H9 (cell line): ENCODE measurements around the gene GRID1. TPM values are rescaled to one million over a fixed set of nuclear protein-coding genes. Genes with fewer than 3 reads are reported as not detected.

Source experiments
- DNase-seq: peaks from one replicate; pipeline ENCODE4 v3.0.0-alpha.2; 2017
- H2AFZ ChIP-seq: one replicate; pipeline ENCODE4 v1.6.1; 2013; ENCODE audit warnings: mild to moderate bottlenecking, low read length, control low read depth, moderate library complexity
- H2AK5ac ChIP-seq: 2 replicates; pipeline ENCODE4 v1.6.1; 2013; ENCODE audit warnings: low read length, control low read depth, mixed read lengths; ENCODE audit not compliant: insufficient read length
- H2BK120ac ChIP-seq: one replicate; pipeline ENCODE4 v1.6.1; 2013; ENCODE audit warnings: low read depth, mild to moderate bottlenecking, low read length, control low read depth, inconsistent platforms; ENCODE audit not compliant: poor library complexity, severe bottlenecking
- H2BK12ac ChIP-seq: 2 replicates; pipeline ENCODE4 v1.6.1; 2013; ENCODE audit warnings: low read length, control low read depth, mixed read lengths, low read depth; ENCODE audit not compliant: insufficient read length
- H2BK15ac ChIP-seq: 2 replicates; pipeline ENCODE4 v1.6.1; 2013; ENCODE audit warnings: low read depth, low read length, control low read depth
- H2BK20ac ChIP-seq: one replicate; pipeline ENCODE4 v1.6.1; 2013; ENCODE audit warnings: low read depth, mild to moderate bottlenecking, low read length, control low read depth, inconsistent platforms; ENCODE audit not compliant: poor library complexity, severe bottlenecking
- H2BK5ac ChIP-seq: 2 replicates; pipeline ENCODE4 v1.6.1; 2013; ENCODE audit warnings: low read length, control low read depth, mixed read lengths; ENCODE audit not compliant: insufficient read length
- H3K14ac ChIP-seq: 2 replicates; pipeline ENCODE4 v1.6.1; 2013; ENCODE audit warnings: low read length, control low read depth; ENCODE audit not compliant: insufficient read depth
- H3K18ac ChIP-seq: 2 replicates; pipeline ENCODE4 v1.6.1; 2013; ENCODE audit warnings: low read depth, mild to moderate bottlenecking, mixed read lengths, low read length, control low read depth; ENCODE audit not compliant: insufficient read length
- H3K23ac ChIP-seq: 2 replicates; pipeline ENCODE4 v1.6.1; 2013; ENCODE audit warnings: low read length, control low read depth, mixed read lengths, low read depth; ENCODE audit not compliant: insufficient read length
- H3K23me2 ChIP-seq: 2 replicates; pipeline ENCODE4 v1.6.1; 2013; ENCODE audit warnings: low read depth, mild to moderate bottlenecking, mixed read lengths, low read length, control low read depth; ENCODE audit not compliant: insufficient read length, poor library complexity, severe bottlenecking
- H3K27ac ChIP-seq: 2 replicates; pipeline ENCODE4 v1.5.1; 2013; ENCODE audit warnings: low read length, control low read depth, mixed read lengths, low read depth; ENCODE audit not compliant: insufficient read length
- H3K27me3 ChIP-seq: 2 replicates; pipeline ENCODE4 v1.6.1; 2013; ENCODE audit warnings: low read length, control low read depth, inconsistent platforms; ENCODE audit not compliant: insufficient read depth
- H3K4ac ChIP-seq: 2 replicates; pipeline ENCODE4 v1.6.1; 2013; ENCODE audit warnings: low read depth, mild to moderate bottlenecking, control low read depth, inconsistent platforms, low read length, moderate library complexity
- H3K4me1 ChIP-seq: 2 replicates; pipeline ENCODE4 v1.6.1; 2013; ENCODE audit warnings: low read length, control low read depth, inconsistent platforms; ENCODE audit not compliant: insufficient read depth
- H3K4me2 ChIP-seq: 2 replicates; pipeline ENCODE4 v1.6.1; 2013; ENCODE audit warnings: low read length, control low read depth, mixed read lengths; ENCODE audit not compliant: insufficient read length, insufficient read depth
- H3K56ac ChIP-seq: 2 replicates; pipeline ENCODE4 v1.6.1; 2013; ENCODE audit warnings: low read depth, mild to moderate bottlenecking, mixed read lengths, low read length, control low read depth; ENCODE audit not compliant: insufficient read length
- H3K79me1 ChIP-seq: 2 replicates; pipeline ENCODE4 v1.6.1; 2013; ENCODE audit warnings: low read depth, mild to moderate bottlenecking, moderate library complexity, low read length, control low read depth, inconsistent platforms; ENCODE audit not compliant: insufficient read depth, poor library complexity, severe bottlenecking
- H3K79me2 ChIP-seq: 2 replicates; pipeline ENCODE4 v1.6.1; 2013; ENCODE audit warnings: low read length, control low read depth, inconsistent platforms; ENCODE audit not compliant: insufficient read depth
- H3K9ac ChIP-seq: 2 replicates; pipeline ENCODE4 v1.6.1; 2013; ENCODE audit warnings: low read length, control low read depth, mixed read lengths; ENCODE audit not compliant: insufficient read length; ENCODE audit errors: extremely low read depth
- H3K9me3 ChIP-seq: one replicate; pipeline ENCODE4 v1.6.1; 2013; ENCODE audit warnings: low read depth, low read length, inconsistent platforms; ENCODE audit not compliant: control insufficient read depth
- H3T11ph ChIP-seq: one replicate; pipeline ENCODE4 v1.6.1; 2013; ENCODE audit warnings: mild to moderate bottlenecking, low read length, control low read depth, inconsistent platforms
- H4K20me1 ChIP-seq: one replicate; pipeline ENCODE4 v1.6.1; 2013; ENCODE audit not compliant: control insufficient read depth, insufficient read length, insufficient read depth
- H4K5ac ChIP-seq: 2 replicates; pipeline ENCODE4 v1.6.1; 2013; ENCODE audit warnings: low read depth, mild to moderate bottlenecking, mixed read lengths, low read length, control low read depth; ENCODE audit not compliant: insufficient read length
- H4K8ac ChIP-seq: replicated peaks from 2 replicates; pipeline ENCODE4 v1.6.1; 2013; ENCODE audit warnings: low read length, control low read depth, mixed read lengths, low read depth; ENCODE audit not compliant: insufficient read length
- H4K91ac ChIP-seq: 2 replicates; pipeline ENCODE4 v1.6.1; 2013; ENCODE audit warnings: low read depth, mild to moderate bottlenecking, moderate library complexity, mixed read lengths, low read length, control low read depth; ENCODE audit not compliant: insufficient read length
- H3K27ac Mint-ChIP-seq, 3 experiments: 2 replicates in 2 of 3; 3 replicates in 1 of 3; pipeline ENCODE4 v1.8.0; 2020 to 2021; ENCODE audit warnings: mixed read lengths in 3 of 3, mild to moderate bottlenecking in 1 of 3, moderate library complexity in 1 of 3
- H3K27me3 Mint-ChIP-seq: 2 replicates; pipeline ENCODE4 v1.8.0; 2021; ENCODE audit warnings: low read depth, mild to moderate bottlenecking, moderate library complexity, mixed read lengths
- H3K36me3 Mint-ChIP-seq, 3 experiments: 2 replicates in 2 of 3; 3 replicates in 1 of 3; pipeline ENCODE4 v1.8.0; 2020 to 2021; ENCODE audit warnings: low read depth in 3 of 3, mixed read lengths in 3 of 3; ENCODE audit not compliant: insufficient read depth in 1 of 3
- H3K4me1 Mint-ChIP-seq, 2 experiments: 2 replicates each; pipeline ENCODE4 v1.8.0; 2020; ENCODE audit warnings: mixed read lengths in 2 of 2
- H3K4me3 Mint-ChIP-seq, 2 experiments: 2 replicates in 1 of 2; 3 replicates in 1 of 2; pipeline ENCODE4 v1.8.0; 2020 to 2021; ENCODE audit warnings: mild to moderate bottlenecking in 2 of 2, mixed read lengths in 2 of 2, moderate library complexity in 1 of 2
- H3K9me3 Mint-ChIP-seq, 2 experiments: 2 replicates in 1 of 2; 3 replicates in 1 of 2; pipeline ENCODE4 v1.8.0; 2020; ENCODE audit warnings: mild to moderate bottlenecking in 2 of 2, mixed read lengths in 2 of 2, moderate library complexity in 1 of 2
- WGBS: extraction: QIAGEN DNeasy Blood & Tissue Kit; methylation state at CpG from one replicate; pipeline ENCODE4 v1.1.7; 2013; ENCODE audit warnings: missing lambda C conversion rate, low lambda C conversion rate, mixed read lengths; ENCODE audit not compliant: insufficient read length; ENCODE audit errors: extremely low coverage; 5-methylcytosine and 5-hydroxymethylcytosine counted together
- total RNA-seq: library from RNA; stranded (reverse); gene quantifications from 2 replicates; pipeline ENCODE4 v1.2.1, GENCODE V29; 2021
- TF ChIP-seq, protein P1 (sequence below): fragments of 200-600 bp; sonication (generic); conservative IDR thresholded peaks from 3 replicates; pipeline ENCODE4 v1.8.0; 2021; ENCODE audit warnings: antibody characterized with exemption, mild to moderate bottlenecking

The GRID1 gene
- total RNA-seq, 1 experiment from 2014 or later, result 0.35 TPM

DNA sequence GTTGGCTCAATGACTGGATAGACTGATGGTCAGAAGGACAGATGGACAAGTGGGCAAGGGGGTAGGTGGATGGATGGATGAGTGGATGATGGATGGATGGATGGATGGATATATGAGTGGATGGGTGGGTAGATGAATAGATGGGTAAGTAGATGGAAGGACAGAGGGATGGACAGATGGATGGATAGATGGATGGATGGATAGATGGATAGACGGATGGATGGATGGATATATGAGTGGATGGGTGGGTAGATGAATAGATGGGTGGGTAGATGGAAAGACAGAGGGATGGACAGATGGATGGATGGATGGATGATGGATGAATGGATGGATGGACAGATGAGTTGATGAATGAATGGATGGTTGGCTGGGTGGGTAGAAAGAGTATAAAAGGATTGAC is 119.5 kb downstream of the GRID1 start:
- H4K5ac ChIP-seq, result no peak overlapping the region
- H2AK5ac ChIP-seq, result no peak overlapping the region
- no peak overlapping the region for H3K18ac ChIP-seq
- H3K36me3 Mint-ChIP-seq, result peaks cover 0 to 9% (median 2%) of the 10 kb centered on the region in 3 experiments; a peak in 5 of 7 replicates
- H3K9me3 Mint-ChIP-seq, result peaks cover 8 to 12% of the 10 kb centered on the region in 2 experiments
- no peak overlapping the region for H3K4ac ChIP-seq
- H3K4me3 Mint-ChIP-seq, result no peak overlapping the region; a peak in 1 of 5 replicates
- no peak overlapping the region for H2AFZ ChIP-seq
- no peak for DNase-seq
- no peaks in the 10 kb centered on the region for H3K79me2 ChIP-seq
- H3K56ac ChIP-seq, result no peak overlapping the region
- H3K4me1 Mint-ChIP-seq, result peaks cover 3 to 4% of the 10 kb centered on the region in 2 experiments
- H2BK20ac ChIP-seq, result no peak overlapping the region
- H3K23me2 ChIP-seq, result no peaks in the 10 kb centered on the region
- H3K27ac ChIP-seq, result no peak overlapping the region
- no peak overlapping the region for H2BK5ac ChIP-seq
- TF ChIP-seq, protein P1, sequence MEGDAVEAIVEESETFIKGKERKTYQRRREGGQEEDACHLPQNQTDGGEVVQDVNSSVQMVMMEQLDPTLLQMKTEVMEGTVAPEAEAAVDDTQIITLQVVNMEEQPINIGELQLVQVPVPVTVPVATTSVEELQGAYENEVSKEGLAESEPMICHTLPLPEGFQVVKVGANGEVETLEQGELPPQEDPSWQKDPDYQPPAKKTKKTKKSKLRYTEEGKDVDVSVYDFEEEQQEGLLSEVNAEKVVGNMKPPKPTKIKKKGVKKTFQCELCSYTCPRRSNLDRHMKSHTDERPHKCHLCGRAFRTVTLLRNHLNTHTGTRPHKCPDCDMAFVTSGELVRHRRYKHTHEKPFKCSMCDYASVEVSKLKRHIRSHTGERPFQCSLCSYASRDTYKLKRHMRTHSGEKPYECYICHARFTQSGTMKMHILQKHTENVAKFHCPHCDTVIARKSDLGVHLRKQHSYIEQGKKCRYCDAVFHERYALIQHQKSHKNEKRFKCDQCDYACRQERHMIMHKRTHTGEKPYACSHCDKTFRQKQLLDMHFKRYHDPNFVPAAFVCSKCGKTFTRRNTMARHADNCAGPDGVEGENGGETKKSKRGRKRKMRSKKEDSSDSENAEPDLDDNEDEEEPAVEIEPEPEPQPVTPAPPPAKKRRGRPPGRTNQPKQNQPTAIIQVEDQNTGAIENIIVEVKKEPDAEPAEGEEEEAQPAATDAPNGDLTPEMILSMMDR, result no peak
- no peak overlapping the region; a peak in 1 of 7 replicates for H3K27ac Mint-ChIP-seq
- H3K4me1 ChIP-seq, result no peaks in the 10 kb centered on the region
- no peaks in the 10 kb centered on the region for H3K9me3 ChIP-seq
- H2BK120ac ChIP-seq, result no peak overlapping the region
- no peak overlapping the region for H3K9ac ChIP-seq
- no peak overlapping the region for H3K14ac ChIP-seq
- no peaks in the 10 kb centered on the region for H3K27me3 ChIP-seq
- WGBS, result no CpG with 5 or more reads among the region's 1 CpG
- H3K27me3 Mint-ChIP-seq, result peaks cover 4% of the 10 kb centered on the region
- no peak overlapping the region for H2BK12ac ChIP-seq
- H4K91ac ChIP-seq, result no peak overlapping the region
- H4K8ac ChIP-seq, result no peak overlapping the region
- no peaks in the 10 kb centered on the region for H4K20me1 ChIP-seq
- no peak overlapping the region for H3T11ph ChIP-seq
- no peaks in the 10 kb centered on the region for H3K79me1 ChIP-seq
- no peak overlapping the region for H2BK15ac ChIP-seq
- no peak overlapping the region for H3K23ac ChIP-seq
- H3K4me2 ChIP-seq, result no peak overlapping the region
